GM12892 (cell line): ENCODE results near the gene TREX2.

Experiments used
- DNase-seq: peaks from one replicate; pipeline ENCODE4 v3.0.0; 2011; ENCODE audit not compliant: insufficient read length
- FAIRE-seq: peaks from 2 replicates; lab custom pipeline; 2011; peaks lifted over from hg19 to GRCh38; lab: Jason Lieb, UNC
- POLR2A ChIP-seq: IDR thresholded peaks from 2 replicates; pipeline ENCODE4 v1.6.1; 2011; ENCODE audit warnings: low read depth, low read length, control low read depth
- POLR2AphosphoS5 ChIP-seq: IDR thresholded peaks from 2 replicates; pipeline ENCODE4 v1.6.1; 2011; ENCODE audit warnings: low read depth, low read length, control low read depth
- TAF1 ChIP-seq: IDR thresholded peaks from 2 replicates; pipeline ENCODE4 v1.6.1; 2011; ENCODE audit warnings: low read depth, mild to moderate bottlenecking, control low read depth, low read length, borderline replicate concordance

Gene TREX2

DNA sequence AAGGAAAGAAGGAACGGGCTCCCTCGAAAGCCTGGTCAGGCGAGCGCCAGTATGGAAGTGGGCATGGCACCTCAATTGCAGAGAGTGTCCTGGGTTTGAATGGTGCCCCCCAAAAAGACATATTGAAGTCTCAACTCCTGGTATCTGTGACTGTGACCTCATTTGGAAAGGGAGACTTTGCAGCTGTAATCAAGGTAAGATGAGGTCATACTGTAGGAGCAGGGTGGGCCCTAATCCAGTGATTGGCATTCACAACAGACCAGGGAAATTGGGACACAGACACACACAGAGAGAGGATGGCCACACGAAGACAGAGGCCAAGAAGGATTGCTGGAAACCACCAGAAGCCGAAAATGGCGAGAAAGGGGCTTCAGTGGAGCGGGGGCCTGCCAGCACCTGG lies 28.2 kb downstream of the TREX2 start:
- no peak for TF ChIP-seq POLR2AphosphoS5
- no peak for TF ChIP-seq TAF1
- no peak for TF ChIP-seq POLR2A
- DNase-seq (no peak), FAIRE-seq (no peak)

DNA sequence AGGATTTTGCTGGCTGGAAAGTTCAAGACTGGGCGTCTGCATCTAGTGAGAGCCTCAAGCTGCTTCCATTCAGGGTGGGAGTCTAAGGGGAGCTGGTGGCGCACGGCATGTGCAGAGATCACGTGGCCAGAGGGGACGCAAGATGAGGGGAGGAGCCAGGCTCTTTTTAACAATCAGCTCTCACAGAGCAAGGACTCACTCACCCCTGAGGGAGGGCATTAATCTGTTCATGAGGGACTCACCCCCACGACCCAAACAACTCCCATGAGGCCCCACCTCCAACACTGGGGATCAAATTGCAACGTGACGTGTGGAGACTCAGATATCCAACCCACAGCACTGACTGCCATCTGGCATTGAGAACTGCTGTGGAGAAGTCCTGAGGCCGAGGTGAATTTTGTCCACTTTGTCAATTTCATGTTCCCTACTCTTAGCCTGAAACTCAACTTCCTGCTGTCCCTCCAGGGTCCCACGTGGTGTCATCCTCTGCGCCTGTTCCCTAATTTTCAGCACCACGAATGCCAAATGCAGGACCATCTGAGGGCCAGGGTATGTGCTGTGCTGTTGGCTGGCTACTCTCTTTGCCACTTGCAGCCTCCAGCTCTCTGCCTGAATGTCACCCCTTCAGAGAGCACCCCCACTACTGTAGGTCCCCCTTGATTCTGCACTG lies 28.9 kb downstream of the TREX2 start:
- TF ChIP-seq POLR2A (no peak), POLR2AphosphoS5 (no peak), TAF1 (no peak)
- FAIRE-seq (no peak), DNase-seq (no peak)

GRCh38 chrX:153414856-153415510 lies 30.9 kb downstream of the TREX2 start:
- FAIRE-seq (no peak), DNase-seq (no peak)
- TF ChIP-seq POLR2A (no peak), TAF1 (no peak), POLR2AphosphoS5 (no peak)

DNA sequence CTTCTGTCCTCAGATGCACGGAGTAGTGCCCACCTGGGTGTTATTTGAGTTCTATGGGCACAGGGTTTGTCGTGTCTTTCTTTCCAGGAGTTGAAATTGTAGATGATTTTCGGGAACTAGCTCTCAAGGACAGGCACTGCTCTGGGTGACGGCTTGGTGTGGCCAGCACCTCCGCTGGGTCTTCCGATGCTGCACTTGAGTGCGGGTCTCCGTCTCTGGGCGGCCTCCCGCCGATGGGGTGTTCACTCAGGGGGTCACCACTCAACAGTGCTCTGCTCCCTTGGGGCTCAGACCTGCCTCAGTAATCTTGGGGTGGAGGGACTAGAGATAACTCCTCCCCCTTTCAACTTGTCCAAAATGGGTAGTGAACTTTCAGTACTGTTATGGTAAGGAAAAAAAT lies 32.1 kb downstream of the TREX2 start:
- FAIRE-seq (no peak), DNase-seq (no peak)
- TF ChIP-seq POLR2A (no peak), TAF1 (no peak), POLR2AphosphoS5 (no peak)

DNA sequence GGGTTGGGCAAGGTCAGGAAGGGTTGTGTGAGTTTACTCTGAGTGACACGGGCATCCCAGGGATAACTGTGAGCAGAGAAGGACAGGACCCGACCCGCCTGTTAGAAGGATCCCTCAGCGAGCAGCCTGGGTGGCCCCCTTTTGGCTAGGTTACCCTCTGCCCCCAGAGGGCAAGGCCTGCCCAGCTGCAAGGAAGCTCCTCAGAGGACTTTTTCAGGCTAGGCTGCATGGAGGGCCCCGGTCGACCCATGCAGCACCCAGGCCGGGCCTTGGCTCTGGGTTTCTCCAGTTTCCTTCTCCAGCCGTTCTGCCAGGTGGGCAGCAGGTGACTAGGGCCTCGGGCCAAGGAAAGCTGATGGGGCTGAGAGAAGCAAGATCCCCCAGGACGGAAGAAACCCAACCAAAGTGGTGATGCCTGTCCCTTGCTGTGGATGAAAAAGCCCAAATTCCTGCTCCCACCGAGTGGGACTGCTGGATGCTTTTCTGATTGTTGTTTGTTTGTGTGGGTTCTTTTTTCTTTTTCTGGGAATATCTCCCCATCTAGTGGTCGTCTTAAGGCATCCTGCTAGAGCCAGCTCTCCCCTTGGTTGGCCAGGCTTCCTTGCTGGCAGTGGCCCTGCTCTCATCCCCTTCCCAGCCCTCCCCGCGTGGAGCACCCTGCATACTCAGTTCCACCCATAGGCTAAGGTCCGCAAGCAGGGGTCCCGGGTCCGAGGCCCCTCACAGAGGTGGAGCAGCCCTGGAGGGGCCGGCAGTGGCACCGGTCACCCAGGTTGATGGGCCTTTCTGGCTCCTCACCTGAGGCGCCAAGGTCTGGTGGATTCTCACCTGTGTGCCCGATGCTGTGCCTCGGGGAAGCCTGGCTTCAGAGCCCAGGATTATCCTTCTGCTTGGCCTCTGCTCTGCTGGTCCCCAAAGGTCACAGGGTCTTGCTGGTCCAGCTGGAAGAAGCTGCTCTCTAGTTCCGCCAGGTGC lies 32.8 kb downstream of the TREX2 start:
- DNase-seq (no peak), FAIRE-seq (no peak)

GRCh38 chrX:153411988-153412574 lies 33.8 kb downstream of the TREX2 start:
- DNase-seq (no peak), FAIRE-seq (no peak)
- no peak for TF ChIP-seq POLR2A
- no peak for TF ChIP-seq TAF1
- no peak for TF ChIP-seq POLR2AphosphoS5

More for the DNA sequence above, 32.8 kb downstream of the TREX2 start:
- no peak for TF ChIP-seq POLR2AphosphoS5
- TF ChIP-seq TAF1 = no peak
- no peak for TF ChIP-seq POLR2A

DNA sequence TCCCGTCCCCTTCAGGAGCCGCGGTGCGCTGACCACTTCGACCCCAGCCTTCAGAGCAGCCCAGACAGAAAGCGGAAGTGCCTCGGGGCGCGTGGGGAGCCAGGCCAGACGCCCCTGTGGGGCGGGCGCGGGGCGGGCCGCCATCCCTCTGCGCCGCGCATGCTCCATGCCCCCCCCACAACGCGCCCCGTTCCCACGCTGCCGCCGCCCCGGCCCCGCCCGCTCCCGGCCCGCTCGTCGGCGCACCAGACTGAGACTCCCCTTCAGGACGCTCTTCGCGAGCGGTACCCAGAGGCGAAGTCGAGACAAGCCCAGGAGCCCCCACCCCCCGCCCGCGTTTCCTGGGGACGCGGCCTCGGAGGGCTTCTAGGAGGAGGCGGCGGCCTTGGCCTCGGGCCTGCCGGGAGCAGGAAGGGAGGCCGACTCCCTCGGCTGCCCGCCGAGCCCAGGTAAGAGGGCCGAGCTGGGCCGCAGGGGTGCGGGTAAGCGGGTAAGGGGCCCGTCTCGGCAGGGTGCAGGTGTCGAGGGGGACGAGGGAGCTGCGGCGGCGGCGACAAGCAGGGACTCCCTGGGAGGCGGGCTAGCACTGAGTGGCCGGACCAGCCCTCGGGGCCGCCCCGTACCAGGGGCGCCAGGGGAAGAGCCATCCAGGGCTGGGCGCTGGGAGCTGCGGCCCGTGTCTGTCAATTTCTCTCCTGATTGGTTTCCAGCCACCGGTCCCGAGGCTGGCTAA lies 34.4 kb downstream of the TREX2 start, which contains the start of gene ZFP92:
Gene ZFP92, plus strand, starts transcription at position 218 of the 733 bp plus-strand sequence. CDS start 6,851 bp downstream, outside the sequence.
- no peak for FAIRE-seq
- peak; percentile 69 for DNase-seq
- no peak for TF ChIP-seq TAF1
- peak; percentile 18; the same call in 1 of the 2 replicates for TF ChIP-seq POLR2A
- TF ChIP-seq POLR2AphosphoS5 = no peak

- FAIRE-seq = no peak
- TF ChIP-seq POLR2A (no peak), TAF1 (no peak), POLR2AphosphoS5 (no peak)
- DNase-seq = no peak
These were observed 35.0 kb downstream of the TREX2 start for GRCh38 chrX:153410888-153411254.

GRCh38 chrX:153410373-153410772 lies 35.5 kb downstream of the TREX2 start:
- no peak for FAIRE-seq
- no peak for DNase-seq
- TF ChIP-seq TAF1 (no peak), POLR2A (no peak), POLR2AphosphoS5 (no peak)

- TF ChIP-seq POLR2AphosphoS5 (no peak), POLR2A (no peak), TAF1 (no peak)
- DNase-seq (no peak), FAIRE-seq (no peak)
These were observed 36.3 kb downstream of the TREX2 start for GRCh38 chrX:153409414-153410101.
